ENCODE data around the gene WDR7.

The WDR7 gene

DNA sequence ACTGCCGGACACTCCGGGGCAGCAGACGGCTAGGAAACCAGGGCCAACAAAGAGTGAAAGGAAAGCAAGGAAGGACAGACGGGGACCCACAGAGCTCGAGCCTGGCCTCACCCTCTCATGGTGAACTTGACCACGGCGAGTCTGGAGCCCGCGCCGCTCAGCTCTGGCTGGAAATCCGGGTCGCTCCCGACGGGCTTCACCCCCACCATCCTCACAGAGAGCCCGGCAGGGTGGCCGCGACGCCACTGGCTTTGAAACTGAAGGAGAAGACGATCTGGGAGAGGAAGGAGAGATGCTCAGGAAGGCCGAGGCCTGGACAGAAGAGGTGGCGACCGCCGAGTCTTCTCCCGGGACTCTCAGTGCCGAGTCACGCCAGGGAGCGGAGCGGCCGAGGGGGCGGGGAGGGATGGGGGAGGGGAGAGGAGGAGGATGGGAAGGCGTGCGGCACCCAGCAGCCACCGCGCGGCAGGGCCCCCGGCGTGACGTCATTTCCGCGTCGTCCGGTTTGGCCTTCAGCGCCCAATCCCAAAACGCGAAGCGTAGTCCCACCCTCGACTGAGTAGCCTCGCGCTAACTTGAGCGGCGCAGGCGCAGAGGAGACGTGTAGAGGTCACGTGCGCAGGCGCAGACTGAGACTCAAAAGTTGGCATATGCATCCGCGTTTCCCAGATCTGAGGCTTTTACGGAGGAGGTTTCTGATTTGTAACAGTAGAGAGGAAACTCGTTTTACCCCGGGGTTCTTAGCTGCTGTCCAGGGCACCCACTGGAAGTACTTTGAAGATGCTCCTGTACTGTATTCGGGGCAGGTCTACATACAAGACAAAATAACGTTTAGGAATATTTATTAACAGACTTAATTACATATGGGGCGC is 12.7 kb upstream of the WDR7 start, which contains the start of gene TXNL1:
TSS of gene TXNL1 (minus strand) at position 361 of the 872 bp plus-strand sequence. CDS start at position 209, 152 bp downstream.
- Histone ChIP-seq H2AFZ (ENCODE audit: low read depth) (peak within 1 kb of the TSS; percentile 91), H3K9ac (peak within 1 kb of the TSS; percentile 98), H3K79me2 (ENCODE audit: insufficient read depth, low read depth) (peaks cover 49% of the 10 kb centered on the region), H3K4me2 (peak within 1 kb of the TSS; percentile 89), H3K4me1 (ENCODE audit: low read depth, poor library complexity, severe bottlenecking) (peaks cover 40% of the 10 kb centered on the region), H3K27ac (peak within 1 kb of the TSS; percentile 95), H3K36me3 (ENCODE audit: insufficient read depth) (no peaks in the 10 kb centered on the region; the same call in 1 of the 2 replicates), H3K4me3 (IDR thresholded peaks at IDR 0.05; ENCODE audit: insufficient read depth, low read depth, low read length) (peak within 1 kb of the TSS; percentile 58), H4K20me1 (ENCODE audit: insufficient read depth) (peaks cover 34% of the 10 kb centered on the region), H3K27me3 (ENCODE audit: insufficient read depth, low read depth) (no peaks in the 10 kb centered on the region)
- TF ChIP-seq, protein P1, sequence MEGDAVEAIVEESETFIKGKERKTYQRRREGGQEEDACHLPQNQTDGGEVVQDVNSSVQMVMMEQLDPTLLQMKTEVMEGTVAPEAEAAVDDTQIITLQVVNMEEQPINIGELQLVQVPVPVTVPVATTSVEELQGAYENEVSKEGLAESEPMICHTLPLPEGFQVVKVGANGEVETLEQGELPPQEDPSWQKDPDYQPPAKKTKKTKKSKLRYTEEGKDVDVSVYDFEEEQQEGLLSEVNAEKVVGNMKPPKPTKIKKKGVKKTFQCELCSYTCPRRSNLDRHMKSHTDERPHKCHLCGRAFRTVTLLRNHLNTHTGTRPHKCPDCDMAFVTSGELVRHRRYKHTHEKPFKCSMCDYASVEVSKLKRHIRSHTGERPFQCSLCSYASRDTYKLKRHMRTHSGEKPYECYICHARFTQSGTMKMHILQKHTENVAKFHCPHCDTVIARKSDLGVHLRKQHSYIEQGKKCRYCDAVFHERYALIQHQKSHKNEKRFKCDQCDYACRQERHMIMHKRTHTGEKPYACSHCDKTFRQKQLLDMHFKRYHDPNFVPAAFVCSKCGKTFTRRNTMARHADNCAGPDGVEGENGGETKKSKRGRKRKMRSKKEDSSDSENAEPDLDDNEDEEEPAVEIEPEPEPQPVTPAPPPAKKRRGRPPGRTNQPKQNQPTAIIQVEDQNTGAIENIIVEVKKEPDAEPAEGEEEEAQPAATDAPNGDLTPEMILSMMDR (conservative IDR thresholded peaks at IDR 0.05; ENCODE audit: low read depth, low read length), result no peak

DNA sequence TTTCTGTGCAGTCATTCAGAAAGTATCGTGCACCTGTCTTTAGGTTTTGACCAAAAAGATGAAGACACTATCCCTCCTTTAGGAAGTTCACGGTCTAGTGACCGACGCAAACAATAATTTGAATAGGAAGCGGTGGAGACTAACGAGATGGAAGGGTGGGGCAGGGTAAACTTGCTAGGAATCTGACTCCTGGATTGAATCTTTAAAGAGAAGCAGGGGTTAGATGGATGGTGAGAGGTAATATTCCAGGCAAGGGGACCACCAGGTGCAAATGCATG is 12.1 kb upstream of the WDR7 start:
- peaks cover 39% of the 10 kb centered on the region for H3K4me1 ChIP-seq (ENCODE audit: low read depth, poor library complexity, severe bottlenecking)
- peak overlapping the region; percentile 95 for H3K27ac ChIP-seq
- peaks cover 43% of the 10 kb centered on the region for H3K79me2 ChIP-seq (ENCODE audit: insufficient read depth, low read depth)
- TF ChIP-seq, protein P1 (conservative IDR thresholded peaks at IDR 0.05; ENCODE audit: low read depth, low read length), result no peak
- H3K9ac ChIP-seq, result peak overlapping the region; percentile 98
- no peaks in the 10 kb centered on the region; the same call in 1 of the 2 replicates for H3K36me3 ChIP-seq (ENCODE audit: insufficient read depth)
- peak overlapping the region; percentile 89 for H3K4me2 ChIP-seq
- H4K20me1 ChIP-seq (ENCODE audit: insufficient read depth), result peaks cover 31% of the 10 kb centered on the region
- peak overlapping the region; percentile 58 for H3K4me3 ChIP-seq (IDR thresholded peaks at IDR 0.05; ENCODE audit: insufficient read depth, low read depth, low read length)
- H3K27me3 ChIP-seq (ENCODE audit: insufficient read depth, low read depth), result no peaks in the 10 kb centered on the region
- peak overlapping the region; percentile 91 for H2AFZ ChIP-seq (ENCODE audit: low read depth)

DNA sequence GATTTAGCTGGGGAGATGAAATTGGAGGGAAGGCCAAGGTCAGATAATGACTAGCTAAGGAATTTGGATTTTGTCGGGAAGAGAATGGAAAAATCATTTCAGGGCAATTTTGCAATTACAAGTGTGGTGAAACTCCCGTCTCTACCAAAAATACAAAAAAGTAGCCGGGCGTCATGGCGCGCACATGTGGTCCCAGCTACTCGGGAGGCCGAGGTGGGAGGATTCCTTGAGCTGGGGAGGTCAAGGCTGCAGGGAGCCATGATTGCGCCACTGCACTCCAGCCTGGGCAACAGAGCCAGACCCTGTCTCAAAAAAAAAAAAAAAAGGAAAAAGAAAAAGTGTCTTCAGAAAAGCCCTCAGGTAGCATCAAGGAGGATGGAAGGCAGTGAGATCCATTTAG is 11.6 kb upstream of the WDR7 start:
- Histone ChIP-seq H3K9ac (peak overlapping the region; percentile 98; the same call in 1 of the 2 replicates), H3K4me3 (IDR thresholded peaks at IDR 0.05; ENCODE audit: insufficient read depth, low read depth, low read length) (no peak overlapping the region), H3K4me1 (ENCODE audit: low read depth, poor library complexity, severe bottlenecking) (peaks cover 34% of the 10 kb centered on the region), H3K27me3 (ENCODE audit: insufficient read depth, low read depth) (no peaks in the 10 kb centered on the region), H3K36me3 (ENCODE audit: insufficient read depth) (no peaks in the 10 kb centered on the region; the same call in 1 of the 2 replicates), H3K4me2 (peak overlapping the region; percentile 89), H3K27ac (peak overlapping the region; percentile 95), H4K20me1 (ENCODE audit: insufficient read depth) (peaks cover 25% of the 10 kb centered on the region), H2AFZ (ENCODE audit: low read depth) (peak overlapping the region; percentile 91), H3K79me2 (ENCODE audit: insufficient read depth, low read depth) (peaks cover 38% of the 10 kb centered on the region)
- TF ChIP-seq, protein P1 (conservative IDR thresholded peaks at IDR 0.05; ENCODE audit: low read depth, low read length), result no peak

DNA sequence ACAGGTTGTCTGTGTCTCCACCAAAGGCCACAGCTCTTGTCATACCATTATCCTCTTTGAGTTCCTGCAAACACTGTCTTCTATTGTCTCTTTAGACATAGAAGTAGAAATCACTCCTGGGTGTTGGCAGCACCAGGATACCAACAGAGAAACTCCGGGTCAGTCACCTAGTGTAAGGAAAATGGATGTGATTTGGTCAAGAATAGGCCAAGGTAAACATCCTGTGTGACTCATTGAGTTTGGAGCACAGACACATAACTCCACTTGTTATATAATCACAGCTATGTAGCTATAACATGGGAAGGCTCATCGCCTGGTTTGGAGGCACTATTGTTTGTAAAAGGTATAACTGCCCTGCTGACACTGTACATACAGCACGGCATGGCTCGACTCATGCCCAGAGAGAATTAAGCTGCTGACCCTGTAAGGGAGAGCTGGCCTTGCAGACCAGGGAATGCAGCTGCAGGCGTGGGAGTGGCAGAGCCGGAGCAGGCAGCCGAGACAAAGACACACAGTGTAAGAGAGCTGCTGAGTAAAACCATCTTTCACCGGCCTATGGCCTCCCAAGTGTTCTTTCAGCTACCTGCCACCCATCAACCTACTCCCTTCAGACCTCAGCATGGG is 9.3 kb upstream of the WDR7 start:
- Histone ChIP-seq H3K27me3 (ENCODE audit: insufficient read depth, low read depth) (no peaks in the 10 kb centered on the region), H3K4me3 (IDR thresholded peaks at IDR 0.05; ENCODE audit: insufficient read depth, low read depth, low read length) (no peak overlapping the region), H3K9ac (no peak overlapping the region), H3K4me1 (ENCODE audit: low read depth, poor library complexity, severe bottlenecking) (peaks cover 23% of the 10 kb centered on the region), H2AFZ (ENCODE audit: low read depth) (no peak overlapping the region), H3K36me3 (ENCODE audit: insufficient read depth) (no peaks in the 10 kb centered on the region), H4K20me1 (ENCODE audit: insufficient read depth) (peaks cover 3% of the 10 kb centered on the region), H3K27ac (no peak overlapping the region), H3K79me2 (ENCODE audit: insufficient read depth, low read depth) (peaks cover 15% of the 10 kb centered on the region), H3K4me2 (no peak overlapping the region)
- TF ChIP-seq, protein P1 (conservative IDR thresholded peaks at IDR 0.05; ENCODE audit: low read depth, low read length), result no peak
